GM23248 (cell line): ENCODE measurements around the gene ISG20L2. TPM values are rescaled to one million over a fixed set of nuclear protein-coding genes. Genes with fewer than 3 reads are reported as not detected.

Experiments
- DNase-seq: peaks from one replicate; pipeline ENCODE4 v3.0.0-alpha.2; 2015
- H2AFZ ChIP-seq: fragments of 200-600 bp; sonication (generic); 2 replicates; pipeline ENCODE4 v1.6.1; 2016; ENCODE audit warnings: antibody characterized with exemption
- H3F3A ChIP-seq: fragments of 200-600 bp; sonication (generic); 2 replicates; pipeline ENCODE4 v1.6.1; 2016; ENCODE audit warnings: mild to moderate bottlenecking, antibody characterized with exemption, mixed run types; ENCODE audit not compliant: insufficient read depth
- H3K27ac ChIP-seq: fragments of 200-600 bp; sonication (generic); 2 replicates; pipeline ENCODE4 v1.5.1; 2016; ENCODE audit warnings: mild to moderate bottlenecking
- H3K27me3 ChIP-seq: fragments of 200-600 bp; sonication (generic); replicated peaks from 2 replicates; pipeline ENCODE4 v1.6.1; 2016; ENCODE audit warnings: mild to moderate bottlenecking; ENCODE audit not compliant: insufficient read depth
- H3K36me3 ChIP-seq: fragments of 200-600 bp; sonication (generic); 2 replicates; pipeline ENCODE4 v1.6.1; 2016; ENCODE audit warnings: low read depth, mild to moderate bottlenecking
- H3K4me1 ChIP-seq: fragments of 200-600 bp; sonication (generic); 2 replicates; pipeline ENCODE4 v1.6.1; 2016; ENCODE audit warnings: mild to moderate bottlenecking; ENCODE audit not compliant: insufficient read depth
- H3K4me2 ChIP-seq: fragments of 200-600 bp; sonication (generic); one replicate; pipeline ENCODE4 v1.6.1; 2016; ENCODE audit warnings: mild to moderate bottlenecking; ENCODE audit not compliant: unreplicated experiment
- H3K4me3 ChIP-seq: fragments of 200-600 bp; sonication (generic); 2 replicates; pipeline ENCODE4 v1.5.1; 2016; ENCODE audit warnings: mild to moderate bottlenecking
- H3K79me2 ChIP-seq: fragments of 200-600 bp; sonication (generic); 2 replicates; pipeline ENCODE4 v1.6.1; 2016; ENCODE audit warnings: mild to moderate bottlenecking; ENCODE audit not compliant: insufficient read depth
- H3K9ac ChIP-seq: fragments of 200-600 bp; sonication (generic); 2 replicates; pipeline ENCODE4 v1.6.1; 2016; ENCODE audit warnings: mild to moderate bottlenecking
- H3K9me2 ChIP-seq: fragments of 200-600 bp; sonication (generic); 2 replicates; pipeline ENCODE4 v1.6.1; 2016; ENCODE audit warnings: mixed run types, mild to moderate bottlenecking, moderate library complexity; ENCODE audit not compliant: insufficient read depth
- H3K9me3 ChIP-seq: fragments of 200-600 bp; sonication (generic); one replicate; pipeline ENCODE4 v1.6.1; 2017; ENCODE audit warnings: low read depth
- H4K20me1 ChIP-seq: fragments of 200-600 bp; sonication (generic); 2 replicates; pipeline ENCODE4 v1.6.0; 2016; ENCODE audit not compliant: insufficient read depth
- EZH2 ChIP-seq: fragments of 200-600 bp; sonication (generic); IDR thresholded peaks from 2 replicates; pipeline ENCODE4 v1.6.1; 2018; ENCODE audit warnings: antibody characterized with exemption, mild to moderate bottlenecking; ENCODE audit not compliant: insufficient read depth, poor library complexity, severe bottlenecking
- EZH2phosphoT487 ChIP-seq: fragments of 200-600 bp; sonication (generic); IDR thresholded peaks from 2 replicates; pipeline ENCODE4 v1.6.1; 2018; ENCODE audit warnings: antibody characterized with exemption, moderate library complexity, mild to moderate bottlenecking, low read depth; ENCODE audit not compliant: insufficient read depth
- WGBS, 2 experiments: methylation state at CpG; one replicate each; pipeline ENCODE4 v1.1.6; 2015 to 2017; ENCODE audit warnings: low lambda C conversion rate in 2 of 2, low coverage in 1 of 2; ENCODE audit errors: missing lambda C conversion rate in 2 of 2; 5-methylcytosine and 5-hydroxymethylcytosine counted together
- in situ Hi-C: fragments of 300-500 bp; cut with MboI; formaldehyde crosslinking; loops from 2 replicates; pipeline ENCODE4 v1.15.0; 2020
- polyA plus RNA-seq: library from polyadenylated mRNA; unstranded; fragments of >200 nt; fragmentation: Nextera tagmentation; extraction: Ambion mirVana; gene quantifications from 2 replicates; pipeline ENCODE4 v1.2.1, GENCODE V29; 2016
- total RNA-seq: library from RNA; depleted of rRNA; stranded (reverse); fragments of >200 nt; shearing (Covaris generic); gene quantifications from 2 replicates; pipeline ENCODE4 v1.2.3, GENCODE V29; 2014

Gene ISG20L2
- total and polyA plus RNA-seq, 2 experiments from 2014 or later = 10.4 to 17.8 TPM

DNA sequence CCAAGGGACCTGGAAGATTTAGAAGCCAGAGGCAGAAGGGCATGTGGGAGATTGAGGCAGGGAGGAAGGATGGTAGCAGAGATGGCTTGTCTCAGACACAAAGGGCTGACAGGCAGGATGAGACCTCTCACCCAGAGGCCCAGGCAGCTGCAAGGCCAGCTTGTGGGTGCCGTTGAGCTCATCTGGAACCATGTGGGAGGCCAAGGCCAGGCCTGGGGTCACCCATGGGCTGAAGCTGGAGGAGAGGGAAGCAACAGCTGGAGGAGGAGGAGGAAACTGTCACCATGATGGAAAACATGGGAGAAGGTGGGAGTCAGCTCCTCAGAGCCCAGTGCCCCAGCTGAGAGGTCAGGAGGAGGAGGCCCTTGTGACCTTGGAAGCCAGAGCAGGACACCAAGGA, 29.6 kb downstream of the ISG20L2 start:
- no peak overlapping the region for H3K9ac ChIP-seq
- H3K9me3 ChIP-seq = no peaks in the 10 kb centered on the region
- H3K4me2 ChIP-seq = no peak overlapping the region
- no peak for DNase-seq
- no peaks in the 10 kb centered on the region for H3F3A ChIP-seq
- TF ChIP-seq EZH2phosphoT487 (no peak), EZH2 (no peak)
- WGBS, 2 experiments = 41 to 47% methylated on average over 1 of the region's 1 CpG
- H3K79me2 ChIP-seq = no peaks in the 10 kb centered on the region
- H4K20me1 ChIP-seq = no peaks in the 10 kb centered on the region
- no peaks in the 10 kb centered on the region for H3K9me2 ChIP-seq
- no peak overlapping the region for H2AFZ ChIP-seq
- peaks cover 6% of the 10 kb centered on the region; the same call in 1 of the 2 replicates for H3K4me1 ChIP-seq
- H3K36me3 ChIP-seq = no peaks in the 10 kb centered on the region
- H3K4me3 ChIP-seq = no peak overlapping the region
- no peak overlapping the region for H3K27ac ChIP-seq
- no peaks in the 10 kb centered on the region for H3K27me3 ChIP-seq
- in situ Hi-C loops = no loop called here

DNA sequence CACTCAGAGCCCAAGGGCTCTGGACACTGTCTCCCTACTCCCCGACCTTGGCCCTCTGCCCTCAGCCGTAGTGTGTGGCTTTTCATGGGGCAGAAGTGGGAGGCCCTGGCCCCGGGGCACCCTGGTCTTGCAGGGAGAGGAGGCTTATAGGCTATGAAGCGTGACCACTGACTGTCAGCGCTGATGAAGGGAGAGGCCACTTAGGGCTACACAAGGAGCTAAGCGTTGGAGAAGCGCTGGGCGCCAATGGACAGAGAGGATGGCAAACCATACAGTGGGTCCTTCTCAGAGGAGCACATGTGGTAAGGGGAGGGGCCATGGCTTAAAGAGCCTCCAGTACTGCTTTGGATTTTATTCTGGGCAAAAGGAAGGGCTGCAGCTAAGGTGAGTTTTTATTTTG, 31.1 kb downstream of the ISG20L2 start:
- TF ChIP-seq EZH2 (no peak), EZH2phosphoT487 (no peak)
- 71 to 79% methylated on average over 8 of the region's 8 CpGs for WGBS, 2 experiments
- Histone ChIP-seq H4K20me1 (no peaks in the 10 kb centered on the region), H2AFZ (no peak overlapping the region), H3K4me3 (no peak overlapping the region), H3K27ac (no peak overlapping the region), H3F3A (no peaks in the 10 kb centered on the region), H3K4me1 (no peaks in the 10 kb centered on the region), H3K9me2 (no peaks in the 10 kb centered on the region), H3K36me3 (no peaks in the 10 kb centered on the region), H3K79me2 (no peaks in the 10 kb centered on the region), H3K9ac (no peak overlapping the region), H3K9me3 (no peaks in the 10 kb centered on the region), H3K4me2 (no peak overlapping the region), H3K27me3 (no peaks in the 10 kb centered on the region)
- in situ Hi-C loops = no loop called here
- DNase-seq = no peak

DNA sequence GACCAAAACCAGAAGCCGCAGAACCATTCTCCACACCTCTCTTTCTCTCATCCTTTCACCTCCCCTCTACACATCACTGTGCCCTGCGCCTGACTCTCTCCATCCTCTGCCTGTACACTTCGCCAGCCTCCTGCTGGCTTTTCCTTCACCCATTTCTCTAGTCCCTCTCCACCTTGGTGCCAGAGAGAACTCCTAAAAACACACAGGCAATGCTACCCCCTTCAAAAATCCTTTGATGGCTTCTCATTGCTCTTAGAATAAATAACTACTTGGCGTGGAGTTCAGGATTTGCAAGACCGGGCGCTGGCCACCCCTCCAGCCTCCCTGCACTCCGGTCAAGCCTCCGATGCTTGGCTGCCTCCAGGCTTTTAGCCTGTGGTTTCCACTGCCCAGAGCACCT, 31.8 kb downstream of the ISG20L2 start:
- WGBS, 2 experiments = 85 to 90% methylated on average over 8 of the region's 8 CpGs
- in situ Hi-C loops = no loop called here
- no peak overlapping the region for H3K9ac ChIP-seq
- H4K20me1 ChIP-seq = no peaks in the 10 kb centered on the region
- no peak overlapping the region for H3K27ac ChIP-seq
- no peak for DNase-seq
- H2AFZ ChIP-seq = no peak overlapping the region
- no peaks in the 10 kb centered on the region for H3F3A ChIP-seq
- no peaks in the 10 kb centered on the region for H3K9me3 ChIP-seq
- TF ChIP-seq EZH2 (no peak), EZH2phosphoT487 (no peak)
- peaks cover 4% of the 10 kb centered on the region for H3K4me1 ChIP-seq
- no peaks in the 10 kb centered on the region for H3K79me2 ChIP-seq
- no peaks in the 10 kb centered on the region for H3K36me3 ChIP-seq
- no peak overlapping the region for H3K4me2 ChIP-seq
- no peak overlapping the region for H3K4me3 ChIP-seq
- H3K9me2 ChIP-seq = no peaks in the 10 kb centered on the region
- H3K27me3 ChIP-seq = no peaks in the 10 kb centered on the region

DNA sequence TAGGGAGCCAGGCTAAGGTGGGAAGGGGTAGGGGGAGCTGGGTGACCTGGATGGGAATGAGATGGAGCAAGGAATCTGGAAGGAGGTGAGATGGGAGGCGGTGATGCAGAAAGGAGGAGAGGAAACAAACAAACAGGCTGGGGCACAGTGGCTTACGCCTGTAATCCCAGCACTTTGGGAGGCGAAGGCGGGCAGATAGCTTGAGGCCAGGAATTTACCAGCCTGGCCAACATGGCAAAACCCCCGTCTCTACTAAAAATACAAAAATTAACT, 33.9 kb downstream of the ISG20L2 start:
- no peaks in the 10 kb centered on the region for H3K9me2 ChIP-seq
- H3F3A ChIP-seq = no peaks in the 10 kb centered on the region
- no peaks in the 10 kb centered on the region for H3K36me3 ChIP-seq
- DNase-seq = no peak
- no peak overlapping the region for H3K4me2 ChIP-seq
- TF ChIP-seq EZH2phosphoT487 (no peak), EZH2 (no peak)
- no peak overlapping the region; the same call in 1 of the 2 replicates for H2AFZ ChIP-seq
- H3K27ac ChIP-seq = no peak overlapping the region
- H3K4me1 ChIP-seq = peaks cover 11% of the 10 kb centered on the region
- no peaks in the 10 kb centered on the region for H3K9me3 ChIP-seq
- H3K27me3 ChIP-seq = no peaks in the 10 kb centered on the region
- no peak overlapping the region for H3K4me3 ChIP-seq
- WGBS, 2 experiments = 91 to 97% methylated on average over 5 of the region's 5 CpGs
- in situ Hi-C loops = no loop called here
- H3K79me2 ChIP-seq = no peaks in the 10 kb centered on the region
- H4K20me1 ChIP-seq = no peaks in the 10 kb centered on the region
- no peak overlapping the region for H3K9ac ChIP-seq
